Measurements from ENCODE around the gene PDE4B. TPM values are rescaled to one million over a fixed set of nuclear protein-coding genes. Genes with fewer than 3 reads are reported as not detected.

Gene PDE4B
- polyA plus RNA-seq, 1 donor (not counting 4 experiments of a cell fraction or from before 2014, with no cell fraction given): 0.29 TPM

GRCh38 chr1:66400660-66401059 lies 608.0 kb downstream of the PDE4B start:
- no peak for FAIRE-seq
- Histone ChIP-seq H3K4me2 (ENCODE audit: control insufficient read depth, extremely low read depth, insufficient read depth, low read depth, low read length) (no peak overlapping the region), H3K27me3 (ENCODE audit: control insufficient read depth, extremely low read depth, insufficient read depth, low read length) (no peaks in the 10 kb centered on the region), H4K20me1 (ENCODE audit: control insufficient read depth, extremely low read depth, insufficient read depth, low read length) (no peaks in the 10 kb centered on the region), H3K9me1 (ENCODE audit: control insufficient read depth, extremely low read depth, insufficient read depth, low read length) (no peaks in the 10 kb centered on the region), H3K27ac (ENCODE audit: control insufficient read depth, insufficient read depth, low read length) (no peak overlapping the region), H3K9me3 (ENCODE audit: control insufficient read depth, low read depth, low read length) (no peaks in the 10 kb centered on the region), H3K4me1 (ENCODE audit: control insufficient read depth, extremely low read depth, insufficient read depth, low read length) (no peaks in the 10 kb centered on the region), H3K9ac (ENCODE audit: control insufficient read depth, extremely low read depth, insufficient read depth, low read length) (no peak overlapping the region), H3K79me2 (ENCODE audit: control insufficient read depth, insufficient read depth, low read length) (no peaks in the 10 kb centered on the region), H3K36me3 (ENCODE audit: control insufficient read depth in 2 of 2, extremely low read depth in 1 of 2, insufficient read depth in 2 of 2, low read length in 2 of 2) (no peaks in the 10 kb centered on the region), H2AFZ (ENCODE audit: control insufficient read depth, low read length) (no peak overlapping the region), H3K4me3 (ENCODE audit: control insufficient read depth in 2 of 3, extremely low read depth in 1 of 3, insufficient read depth in 2 of 3, low read depth in 1 of 3, low read length in 3 of 3) (no peak overlapping the region)
- no peak for DNase-seq (ENCODE audit: low read depth, low spot score)
- TF ChIP-seq EZH2 (IDR thresholded peaks at IDR 0.05; ENCODE audit: low read length): no peak
- no peak for TF ChIP-seq CTCF (optimal IDR thresholded peaks at IDR 0.05 in 1 of 3, IDR thresholded peaks at IDR 0.05 in 1 of 3, conservative IDR thresholded peaks at IDR 0.05 in 1 of 3; ENCODE audit: extremely low read depth in 1 of 3, insufficient read depth in 2 of 3, low read length in 3 of 3)
- dilution Hi-C loops (cut with MboI; ENCODE audit: extremely low pct_ligation_motif_present, low sequenced_read_pairs): no loop called here

GRCh38 chr1:66401244-66401643 lies 608.5 kb downstream of the PDE4B start:
- Histone ChIP-seq H3K36me3 (ENCODE audit: control insufficient read depth in 2 of 2, extremely low read depth in 1 of 2, insufficient read depth in 2 of 2, low read length in 2 of 2) (no peaks in the 10 kb centered on the region), H3K79me2 (ENCODE audit: control insufficient read depth, insufficient read depth, low read length) (no peaks in the 10 kb centered on the region), H3K27ac (ENCODE audit: control insufficient read depth, insufficient read depth, low read length) (no peak overlapping the region), H3K4me3 (ENCODE audit: control insufficient read depth in 2 of 3, extremely low read depth in 1 of 3, insufficient read depth in 2 of 3, low read depth in 1 of 3, low read length in 3 of 3) (no peak overlapping the region), H4K20me1 (ENCODE audit: control insufficient read depth, extremely low read depth, insufficient read depth, low read length) (no peaks in the 10 kb centered on the region), H3K4me2 (ENCODE audit: control insufficient read depth, extremely low read depth, insufficient read depth, low read depth, low read length) (no peak overlapping the region), H2AFZ (ENCODE audit: control insufficient read depth, low read length) (no peak overlapping the region), H3K9me1 (ENCODE audit: control insufficient read depth, extremely low read depth, insufficient read depth, low read length) (no peaks in the 10 kb centered on the region), H3K9me3 (ENCODE audit: control insufficient read depth, low read depth, low read length) (no peaks in the 10 kb centered on the region), H3K9ac (ENCODE audit: control insufficient read depth, extremely low read depth, insufficient read depth, low read length) (no peak overlapping the region), H3K4me1 (ENCODE audit: control insufficient read depth, extremely low read depth, insufficient read depth, low read length) (no peaks in the 10 kb centered on the region), H3K27me3 (ENCODE audit: control insufficient read depth, extremely low read depth, insufficient read depth, low read length) (no peaks in the 10 kb centered on the region)
- no peak for DNase-seq (ENCODE audit: low read depth, low spot score)
- FAIRE-seq: no peak
- dilution Hi-C loops (cut with MboI; ENCODE audit: extremely low pct_ligation_motif_present, low sequenced_read_pairs): no loop called here
- TF ChIP-seq EZH2 (IDR thresholded peaks at IDR 0.05; ENCODE audit: low read length): no peak
- no peak for TF ChIP-seq CTCF (optimal IDR thresholded peaks at IDR 0.05 in 1 of 3, IDR thresholded peaks at IDR 0.05 in 1 of 3, conservative IDR thresholded peaks at IDR 0.05 in 1 of 3; ENCODE audit: extremely low read depth in 1 of 3, insufficient read depth in 2 of 3, low read length in 3 of 3)

Data from keratinocyte (primary cell).